HepG2 (cell line): Measurements from ENCODE around the gene PPM1K. TPM values are rescaled to one million over a fixed set of nuclear protein-coding genes. Genes with fewer than 3 reads are reported as not detected.

ENCODE experiments used
- ATAC-seq: fragments of 200-7000 bp; cut with Tn5 transposase; 3 replicates; pipeline ENCODE4 v1.9.1; 2020; ENCODE audit warnings: mild to moderate bottlenecking, moderate library complexity
- BruUV-seq: library from RNA; stranded (reverse); fragments of 400-500 nt; replicated peaks from 2 replicates; lab custom pipeline; 2021; lab: Mats Ljungman, UMichigan
- CTCF ChIA-PET: fragments of 300-600 bp; formaldehyde crosslinking; extraction: SDS; loops from one replicate; lab custom pipeline; 2021; ENCODE audit warnings: low total read pairs, inconsistent platforms, low intra/inter-chr PET ratio; lab: Yijun Ruan, JAX
- POLR2A ChIA-PET: fragments of 350-600 bp; sonication (Branson Sonifier 250); formaldehyde crosslinking; loops from one replicate; lab custom pipeline; 2020; ENCODE audit warnings: antibody characterized with exemption, inconsistent platforms; lab: Yijun Ruan, JAX
- DNase-seq: peaks from one replicate; pipeline ENCODE4 v3.0.0-alpha.2; 2015; ENCODE audit warnings: low spot score
- FAIRE-seq: peaks from 3 replicates; lab custom pipeline; 2011; peaks lifted over from hg19 to GRCh38; lab: Jason Lieb, UNC
- H2AFZ ChIP-seq: one replicate; pipeline ENCODE4 v1.6.1; 2011; ENCODE audit warnings: low read length, inconsistent platforms
- H3K27ac ChIP-seq: fragments of 300-600 bp; 3 replicates; pipeline ENCODE4 v1.8.0; 2011; ENCODE audit warnings: mixed run types, mild to moderate bottlenecking, mixed read lengths, low read length, inconsistent platforms; ENCODE audit not compliant: insufficient read depth; ENCODE audit errors: extremely low read length
- H3K27me3 ChIP-seq, 2 experiments: fragments of 200-600 bp in 1 of 2; 2 replicates in 1 of 2; 3 replicates in 1 of 2; pipeline versions ENCODE4 v1.6.0 to v1.8.0; 2011; ENCODE audit warnings: low read length in 2 of 2, mild to moderate bottlenecking in 2 of 2, moderate library complexity in 2 of 2, inconsistent platforms in 1 of 2; ENCODE audit not compliant: insufficient read depth in 2 of 2, control insufficient read depth in 1 of 2
- H3K36me3 ChIP-seq, 2 experiments: fragments of 200-600 bp in 1 of 2; replicated peaks in 1 of 2; 2 replicates in 1 of 2; 3 replicates in 1 of 2; pipeline versions ENCODE4 v1.5.1 to v1.8.0; 2011; ENCODE audit warnings: low read length in 2 of 2, inconsistent platforms in 1 of 2; ENCODE audit not compliant: insufficient read depth in 2 of 2, control insufficient read depth in 1 of 2
- H3K4me1 ChIP-seq: 2 replicates; pipeline ENCODE4 v1.5.1; 2012; ENCODE audit warnings: low read length, inconsistent platforms; ENCODE audit not compliant: insufficient read depth
- H3K4me2 ChIP-seq: 2 replicates; pipeline ENCODE4 v1.6.0; 2011; ENCODE audit warnings: low read depth, low read length, inconsistent platforms
- H3K4me3 ChIP-seq, 3 experiments: fragments of 200-600 bp in 1 of 3; sonication (generic), shearing (Covaris generic) in 1 of 3; replicated peaks in 1 of 3; 2 replicates each; pipeline ENCODE4 v1.5.1; 2011 to 2016; ENCODE audit warnings: low read length in 3 of 3, inconsistent platforms in 2 of 3, low read depth in 2 of 3, mild to moderate bottlenecking in 2 of 3, control low read depth in 1 of 3, mixed read lengths in 1 of 3; ENCODE audit not compliant: insufficient read depth in 1 of 3
- H3K79me2 ChIP-seq: one replicate; pipeline ENCODE4 v1.6.1; 2011; ENCODE audit warnings: low read length, inconsistent platforms; ENCODE audit not compliant: insufficient read depth
- H3K9ac ChIP-seq: 2 replicates; pipeline ENCODE4 v1.6.0; 2011; ENCODE audit warnings: mild to moderate bottlenecking, low read depth, low read length, inconsistent platforms; ENCODE audit not compliant: insufficient read depth
- H3K9me3 ChIP-seq: 2 replicates; pipeline ENCODE4 v1.5.1; 2012; ENCODE audit warnings: mild to moderate bottlenecking, low read length
- H4K20me1 ChIP-seq: 2 replicates; pipeline ENCODE4 v1.6.0; 2011; ENCODE audit warnings: inconsistent platforms, mild to moderate bottlenecking, low read length, moderate library complexity; ENCODE audit not compliant: insufficient read depth
- CEBPB ChIP-seq: IDR thresholded peaks from 2 replicates; pipeline ENCODE4 v1.6.1; 2011; ENCODE audit warnings: low read depth, low read length, improper control_type of control experiment, borderline replicate concordance
- ELK4 ChIP-seq: sonication (generic); formaldehyde crosslinking; IDR thresholded peaks from 2 replicates; pipeline ENCODE4 v1.9.0; 2021; ENCODE audit warnings: missing genetic modification reagents, borderline replicate concordance
- KLF9 ChIP-seq: IDR thresholded peaks from 2 replicates; pipeline ENCODE4 v1.6.1; 2016; ENCODE audit warnings: low read depth
- KMT2A ChIP-seq: sonication (generic); formaldehyde crosslinking; IDR thresholded peaks from 2 replicates; pipeline ENCODE4 v1.4.0; 2020; ENCODE audit warnings: missing genetic modification reagents
- PHB2 ChIP-seq: fragments of 450-650 bp; IDR thresholded peaks from 2 replicates; pipeline ENCODE4 v1.6.1; 2018; ENCODE audit not compliant: partially characterized antibody
- REST ChIP-seq, 2 experiments: IDR thresholded peaks; 2 replicates each; pipeline ENCODE4 v1.6.1; 2011 to 2012; ENCODE audit warnings: low read length in 2 of 2, borderline replicate concordance in 1 of 2, low read depth in 1 of 2, mild to moderate bottlenecking in 1 of 2, moderate library complexity in 1 of 2
- SIN3A ChIP-seq: IDR thresholded peaks from 2 replicates; pipeline ENCODE4 v1.6.1; 2011; ENCODE audit warnings: low read depth, mild to moderate bottlenecking, control low read depth, low read length, borderline replicate concordance
- ZNF136 ChIP-seq: sonication (generic); formaldehyde crosslinking; IDR thresholded peaks from 2 replicates; pipeline ENCODE4 v1.8.1; 2022; ENCODE audit warnings: low read depth, mild to moderate bottlenecking, moderate library complexity, missing genetic modification reagents
- ZNF589 ChIP-seq: sonication (generic); formaldehyde crosslinking; conservative IDR thresholded peaks from 2 replicates; pipeline ENCODE4 v1.8.0; 2022; ENCODE audit warnings: mild to moderate bottlenecking, moderate library complexity, missing genetic modification reagents
- ZXDC ChIP-seq: sonication (generic); formaldehyde crosslinking; IDR thresholded peaks from 2 replicates; pipeline ENCODE4 v1.5.0; 2020; ENCODE audit warnings: mild to moderate bottlenecking, missing genetic modification reagents
- whole genome bisulfite sequencing: methylation state at CpG from one replicate; pipeline ENCODE4 v1.1.6; 2017; ENCODE audit warnings: low lambda C conversion rate; 5-methylcytosine and 5-hydroxymethylcytosine counted together
- in situ Hi-C: cut with HindIII; loops from 2 replicates; pipeline ENCODE4 v1.10.0; 2017; ENCODE audit warnings: low pct_unique_long_range_greater_than_20kb; ENCODE audit not compliant: extremely low pct_ligation_motif_present
- intact Hi-C: fragments of 100-400 bp; cut with micrococcal nuclease; formaldehyde crosslinking; loops from one replicate; pipeline ENCODE4 v1.10.0; 2022; ENCODE audit not compliant: unreplicated experiment
- polyA plus RNA-seq, 8 experiments: library from polyadenylated mRNA; depleted of rRNA in 3 of 8; stranded (reverse) in 7 of 8; unstranded in 1 of 8; fragments of >200 nt; fragmentation: Illumina TruSeq in 4 of 8; extraction: Trizol in 4 of 8; gene quantifications; 2 replicates each; pipeline versions ENCODE4 v1.2.1 to v1.2.3, GENCODE V29; 2011 to 2016; ENCODE audit warnings: low read depth in 4 of 8, missing spikeins in 1 of 8, mixed read lengths in 1 of 8; ENCODE audit not compliant: insufficient read depth in 1 of 8
- total RNA-seq, 5 experiments: library from RNA; depleted of rRNA; stranded (reverse); fragments of >200 nt; fragmentation: Illumina TruSeq; extraction: Trizol; gene quantifications; 2 replicates each; pipeline ENCODE4 v1.2.3, GENCODE V29; 2016; ENCODE audit warnings: low read depth in 1 of 5

PPM1K gene
- total and polyA plus RNA-seq, 2 of the 13 experiments (the other 11 are each of a cell fraction or from before 2014, with no cell fraction given): 11.9 to 17.8 TPM

- Histone ChIP-seq H4K20me1 (no peaks in the 10 kb centered on the region), H3K79me2 (no peaks in the 10 kb centered on the region), H3K36me3 (no peaks in the 10 kb centered on the region), H3K9ac (no peak overlapping the region), H3K4me3 (no peak overlapping the region), H2AFZ (no peak overlapping the region), H3K27ac (no peak overlapping the region), H3K4me1 (peaks cover 12% of the 10 kb centered on the region), H3K4me2 (no peak overlapping the region), H3K9me3 (no peaks in the 10 kb centered on the region), H3K27me3 (peaks cover 0 to 1% of the 10 kb centered on the region in 2 experiments; a peak in 2 of 5 replicates)
- intact Hi-C loops: no loop called here
- no peak for TF ChIP-seq KLF9
- peak; percentile 19; the same call in 1 of the 2 replicates for TF ChIP-seq CEBPB
- in situ Hi-C loops: no loop called here
- BruUV-seq: no TSS peak
- no peak for ATAC-seq
- ChIA-PET CTCF (no interaction called here), POLR2A (no interaction called here)
- WGBS: 40% methylated on average over 1 of the region's 1 CpG
- no peak for FAIRE-seq
- DNase-seq: no peak
Observed at GRCh38 chr4:88333741-88334405, 49.5 kb upstream of the PPM1K start.

- no peak for ATAC-seq
- CTCF ChIA-PET: no interaction called here
- WGBS: 4% methylated on average over 1 of the region's 1 CpG
- intact Hi-C loops (no loop called here), in situ Hi-C loops (no loop called here)
- BruUV-seq: no TSS peak
- peaks cover 1 to 2% of the 10 kb centered on the region in 2 experiments; a peak in 2 of 5 replicates for H3K27me3 ChIP-seq
- H3K36me3 ChIP-seq: no peaks in the 10 kb centered on the region
- no peaks in the 10 kb centered on the region for H3K9me3 ChIP-seq
- POLR2A ChIA-PET: no interaction called here
- no peak overlapping the region for H3K4me2 ChIP-seq
- H3K9ac ChIP-seq: no peak overlapping the region
- FAIRE-seq: no peak
- no peaks in the 10 kb centered on the region for H3K79me2 ChIP-seq
- DNase-seq: no peak
- H4K20me1 ChIP-seq: no peaks in the 10 kb centered on the region
- H3K4me3 ChIP-seq: no peak overlapping the region
- no peaks in the 10 kb centered on the region for H3K4me1 ChIP-seq
- H2AFZ ChIP-seq: no peak overlapping the region
- no peak overlapping the region for H3K27ac ChIP-seq
- TF ChIP-seq KMT2A (CRISPR knock-in tag) (no peak), PHB2 (no peak), ZXDC (CRISPR knock-in tag) (no peak), REST (IDR thresholded peaks at IDR 0.05; ENCODE audit: borderline replicate concordance in 1 of 2, low read depth in 1 of 2, low read length in 2 of 2) (no peak), SIN3A (no peak), ZNF136 (CRISPR knock-in tag) (no peak), ELK4 (CRISPR knock-in tag) (no peak), ZNF589 (no peak)
Observed at GRCh38 chr4:88327665-88328064, 43.3 kb upstream of the PPM1K start.
